HEK293 (cell line): Measurements from ENCODE around the gene ASTN2.
A peak's percentile ranks its signal among the peaks of the same experiment; 100 is the strongest.

Source experiments
- CTCF ChIA-PET: fragments of 350-600 bp; formaldehyde crosslinking; extraction: SDS; loops from one replicate; lab custom pipeline; 2021; ENCODE audit warnings: antibody characterized with exemption; lab: Yijun Ruan, JAX
- POLR2A ChIA-PET: fragments of 300-600 bp; formaldehyde crosslinking; extraction: SDS; loops from one replicate; lab custom pipeline; 2020; ENCODE audit warnings: antibody characterized with exemption, inconsistent platforms; lab: Yijun Ruan, JAX
- H3K27ac ChIP-seq: fragments of 200-500 bp; sonication (Bioruptor generic); 2 replicates; pipeline ENCODE4 v1.5.1; 2014; ENCODE audit warnings: low read depth, low read length, control low read depth, inconsistent platforms; ENCODE audit errors: extremely low read depth
- H3K36me3 ChIP-seq, 2 experiments: fragments of 200-500 bp in 1 of 2; sonication (Bioruptor generic) in 1 of 2; 1 replicate in 1 of 2; 2 replicates in 1 of 2; pipeline ENCODE4 v1.5.1; 2014 to 2017; ENCODE audit warnings: inconsistent platforms in 2 of 2, low read length in 2 of 2; ENCODE audit not compliant: control insufficient read depth in 2 of 2, insufficient read depth in 1 of 2
- H3K4me1 ChIP-seq: fragments of 200-500 bp; sonication (Bioruptor generic); 2 replicates; pipeline ENCODE4 v1.5.1; 2014; ENCODE audit warnings: mild to moderate bottlenecking, low read length, inconsistent platforms; ENCODE audit not compliant: control insufficient read depth, insufficient read depth
- H3K4me3 ChIP-seq: 2 replicates; pipeline ENCODE4 v1.5.1; 2011; ENCODE audit warnings: low read depth, mild to moderate bottlenecking, control low read depth, low read length, moderate library complexity
- H3K9me3 ChIP-seq: fragments of 200-500 bp; sonication (Bioruptor generic); 2 replicates; pipeline ENCODE4 v1.5.1; 2014; ENCODE audit warnings: low read depth, low read length, inconsistent platforms; ENCODE audit not compliant: control insufficient read depth, insufficient read depth
- BCL11B ChIP-seq: fragments of 450-650 bp; formaldehyde crosslinking; IDR thresholded peaks from 2 replicates; pipeline ENCODE4 v1.5.1; 2016; ENCODE audit warnings: low read depth, missing biosample characterization, missing genetic modification characterization
- INSM2 ChIP-seq: fragments of 450-650 bp; formaldehyde crosslinking; IDR thresholded peaks from 2 replicates; pipeline ENCODE4 v1.5.1; 2016; ENCODE audit warnings: missing biosample characterization, missing genetic modification characterization
- OSR2 ChIP-seq: fragments of 450-650 bp; formaldehyde crosslinking; IDR thresholded peaks from 2 replicates; pipeline ENCODE4 v1.5.1; 2016; ENCODE audit warnings: missing biosample characterization, missing genetic modification characterization
- ZBTB10 ChIP-seq: fragments of 450-650 bp; formaldehyde crosslinking; IDR thresholded peaks from 2 replicates; pipeline ENCODE4 v1.5.1; 2016; ENCODE audit warnings: missing biosample characterization, missing genetic modification characterization
- ZNF146 ChIP-seq: fragments of 450-650 bp; formaldehyde crosslinking; IDR thresholded peaks from 2 replicates; pipeline ENCODE4 v1.5.1; 2016; ENCODE audit warnings: missing biosample characterization, missing genetic modification characterization
- ZNF148 ChIP-seq: fragments of 450-650 bp; formaldehyde crosslinking; IDR thresholded peaks from 2 replicates; pipeline ENCODE4 v1.5.0; 2017; ENCODE audit warnings: missing biosample characterization, missing genetic modification characterization, borderline replicate concordance
- ZNF155 ChIP-seq: fragments of 450-650 bp; formaldehyde crosslinking; IDR thresholded peaks from 2 replicates; pipeline ENCODE4 v1.5.1; 2016; ENCODE audit warnings: missing biosample characterization, missing genetic modification characterization
- ZNF184 ChIP-seq: fragments of 450-650 bp; IDR thresholded peaks from 2 replicates; pipeline ENCODE4 v1.5.1; 2018; ENCODE audit warnings: missing biosample characterization, mild to moderate bottlenecking, missing genetic modification characterization
- ZNF239 ChIP-seq: fragments of 450-650 bp; formaldehyde crosslinking; IDR thresholded peaks from 2 replicates; pipeline ENCODE4 v1.5.1; 2016; ENCODE audit warnings: missing biosample characterization, missing genetic modification characterization
- ZNF26 ChIP-seq: fragments of 450-650 bp; formaldehyde crosslinking; IDR thresholded peaks from 2 replicates; pipeline ENCODE4 v1.5.1; 2016; ENCODE audit warnings: missing biosample characterization, missing genetic modification characterization
- ZNF354C ChIP-seq: fragments of 450-650 bp; formaldehyde crosslinking; IDR thresholded peaks from 2 replicates; pipeline ENCODE4 v1.5.1; 2016; ENCODE audit warnings: missing biosample characterization, missing genetic modification characterization, low read depth, borderline replicate concordance
- ZNF366 ChIP-seq: fragments of 450-650 bp; formaldehyde crosslinking; conservative IDR thresholded peaks from 2 replicates; pipeline ENCODE4 v1.5.1; 2016; ENCODE audit warnings: missing biosample characterization, missing genetic modification characterization
- ZNF426 ChIP-seq: fragments of 450-650 bp; formaldehyde crosslinking; IDR thresholded peaks from 2 replicates; pipeline ENCODE4 v1.5.1; 2017; ENCODE audit warnings: missing biosample characterization, missing genetic modification characterization, mild to moderate bottlenecking, inconsistent platforms, moderate library complexity
- ZNF510 ChIP-seq: fragments of 450-650 bp; formaldehyde crosslinking; IDR thresholded peaks from 2 replicates; pipeline ENCODE4 v1.5.1; 2018; ENCODE audit warnings: mild to moderate bottlenecking, missing genetic modification characterization, missing biosample characterization; ENCODE audit not compliant: insufficient replicate concordance
- ZNF530 ChIP-seq: fragments of 450-650 bp; formaldehyde crosslinking; IDR thresholded peaks from 2 replicates; pipeline ENCODE4 v1.5.1; 2016; ENCODE audit warnings: low read depth, missing biosample characterization, missing genetic modification characterization
- ZNF580 ChIP-seq: fragments of 450-650 bp; formaldehyde crosslinking; IDR thresholded peaks from 2 replicates; pipeline ENCODE4 v1.5.1; 2016; ENCODE audit warnings: missing biosample characterization, missing genetic modification characterization
- ZNF626 ChIP-seq: fragments of 450-650 bp; sonication (Bioruptor Pico); formaldehyde crosslinking; IDR thresholded peaks from 2 replicates; pipeline ENCODE4 v1.5.1; 2018; ENCODE audit warnings: missing biosample characterization, missing genetic modification characterization, inconsistent platforms
- ZNF654 ChIP-seq: fragments of 450-650 bp; formaldehyde crosslinking; IDR thresholded peaks from 2 replicates; pipeline ENCODE4 v1.5.1; 2016; ENCODE audit warnings: low read depth, missing biosample characterization, missing genetic modification characterization
- ZNF658 ChIP-seq: fragments of 450-650 bp; formaldehyde crosslinking; IDR thresholded peaks from 2 replicates; pipeline ENCODE4; 2016; ENCODE audit warnings: missing biosample characterization, missing genetic modification characterization
- ZNF660 ChIP-seq: fragments of 450-650 bp; IDR thresholded peaks from 2 replicates; pipeline ENCODE4 v1.5.1; 2018; ENCODE audit warnings: missing biosample characterization, mild to moderate bottlenecking, missing genetic modification characterization
- ZNF776 ChIP-seq: fragments of 450-650 bp; formaldehyde crosslinking; IDR thresholded peaks from 2 replicates; pipeline ENCODE4 v1.5.0; 2017; ENCODE audit warnings: missing biosample characterization, missing genetic modification characterization, borderline replicate concordance
- ZNF837 ChIP-seq: fragments of 450-650 bp; formaldehyde crosslinking; IDR thresholded peaks from 2 replicates; pipeline ENCODE4 v1.5.1; 2016; ENCODE audit warnings: missing biosample characterization, missing genetic modification characterization

The ASTN2 gene

GRCh38 chr9:116504081-116504480 lies 910.8 kb downstream of the ASTN2 start:
- TF ChIP-seq ZNF776 (no peak), ZNF239 (no peak), ZBTB10 (tag by site-specific recombination) (no peak), ZNF837 (tag by site-specific recombination) (no peak), ZNF148 (tag by site-specific recombination) (no peak), ZNF426 (tag by site-specific recombination) (no peak), ZNF146 (tag by site-specific recombination) (no peak), ZNF155 (tag by site-specific recombination) (no peak), ZNF184 (no peak), ZNF510 (tag by site-specific recombination) (no peak), ZNF530 (no peak), ZNF654 (tag by site-specific recombination) (no peak), ZNF658 (tag by site-specific recombination) (no peak), ZNF354C (no peak), ZNF626 (no peak), INSM2 (tag by site-specific recombination) (no peak), ZNF26 (tag by site-specific recombination) (no peak), ZNF660 (no peak), BCL11B (no peak)
- TF ChIP-seq, all 188 proteins: peak for 0
- no peaks in the 10 kb centered on the region for H3K36me3 ChIP-seq
- CTCF ChIA-PET = interaction anchor here (0.7 to 1.1 kb wide), 3 partner anchors 9 to 906 kb away, joined by 3 to 6 read pairs (median 3); no protein-coding TSS in a partner anchor
- POLR2A ChIA-PET = no interaction called here
- no peaks in the 10 kb centered on the region for H3K4me1 ChIP-seq
- no peak overlapping the region for H3K27ac ChIP-seq
- no peaks in the 10 kb centered on the region for H3K9me3 ChIP-seq
- no peak overlapping the region for H3K4me3 ChIP-seq

- Histone ChIP-seq H3K27ac (no peak overlapping the region), H3K4me3 (no peak overlapping the region), H3K36me3 (no peaks in the 10 kb centered on the region), H3K4me1 (no peaks in the 10 kb centered on the region), H3K9me3 (no peaks in the 10 kb centered on the region)
- ChIA-PET CTCF (interaction anchor here (1.1 to 1.3 kb wide), 2 partner anchors 144 to 339 kb away, joined by 3 read pairs; no protein-coding TSS in a partner anchor), POLR2A (no interaction called here)
- TF ChIP-seq ZNF366 (tag by site-specific recombination) = peak; percentile 79
- TF ChIP-seq ZNF580 (tag by site-specific recombination) = no peak
- no peak for TF ChIP-seq OSR2 (tag by site-specific recombination)
Observed at GRCh38 chr9:116502746-116503145, 912.1 kb downstream of the ASTN2 start.
